Left forelimb (tissue), 1 donor: ENCODE results near the gene PTH.

ENCODE experiments used
- DNase-seq: peaks from one replicate; pipeline ENCODE4 v3.0.0-alpha.2; 2018; ENCODE audit warnings: low spot score

PTH gene

DNA sequence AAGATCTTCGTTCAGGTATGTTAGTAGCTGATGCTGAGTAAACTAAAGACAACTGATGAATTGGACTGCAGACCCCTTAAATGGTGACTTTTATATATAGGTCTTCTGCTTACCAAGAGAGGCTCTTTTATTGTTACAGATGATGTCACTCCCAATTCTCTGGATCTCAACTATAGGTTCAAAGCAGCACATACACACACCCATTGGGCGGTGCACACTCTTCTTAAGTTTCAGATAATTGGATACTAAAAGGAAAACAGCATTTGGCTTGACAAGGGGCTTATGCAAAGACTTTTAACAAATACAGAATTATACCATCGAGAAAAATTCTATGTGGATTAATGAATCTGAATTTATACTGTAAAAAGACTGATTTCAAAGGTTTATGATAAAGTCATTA lies at the start of gene PTH:
TSS of gene PTH (minus strand) at position 69 of the 400 bp plus-strand sequence. CDS start 3,142 bp downstream, outside the sequence.
- no peak for DNase-seq

DNA sequence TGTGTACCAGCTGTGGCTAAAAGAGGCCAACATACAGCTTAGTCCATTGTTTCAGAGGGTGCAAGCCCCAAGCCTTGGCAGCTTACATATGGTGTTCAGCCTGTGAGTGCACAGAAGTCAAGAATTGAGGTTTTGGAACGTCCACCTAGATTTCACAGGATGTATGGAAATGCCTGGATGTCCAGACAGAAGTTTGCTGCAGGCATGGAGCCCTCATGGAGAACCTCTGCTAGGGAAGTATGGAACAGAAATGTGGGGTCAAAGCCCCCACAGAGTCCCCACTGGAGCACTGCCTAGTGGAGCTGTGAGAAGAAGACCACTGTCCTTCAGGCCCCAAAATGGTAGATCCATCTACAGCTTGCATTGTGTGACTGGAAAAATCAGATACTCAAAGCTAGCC lies 42.2 kb upstream of the PTH start:
- no peak for DNase-seq

DNA sequence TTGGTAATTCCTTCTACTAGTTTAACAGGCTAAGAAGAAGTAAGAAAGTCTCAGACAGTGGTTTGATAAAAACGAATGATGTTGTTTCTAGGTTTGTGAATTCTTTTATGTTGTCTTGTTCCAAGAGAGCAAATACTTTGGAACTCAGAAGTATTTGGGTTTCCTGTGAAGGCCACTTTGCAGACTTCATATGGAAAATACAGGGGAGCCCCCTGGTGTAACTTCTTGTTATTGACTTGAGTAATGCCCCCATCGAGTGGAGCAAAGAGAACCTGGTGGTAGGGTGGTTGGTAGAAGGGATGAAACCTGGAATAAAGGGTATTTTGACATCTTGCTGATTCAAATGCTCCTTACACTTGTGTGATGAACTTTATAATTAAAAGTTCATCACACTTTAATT lies 40.0 kb upstream of the PTH start:
- DNase-seq, result no peak

DNA sequence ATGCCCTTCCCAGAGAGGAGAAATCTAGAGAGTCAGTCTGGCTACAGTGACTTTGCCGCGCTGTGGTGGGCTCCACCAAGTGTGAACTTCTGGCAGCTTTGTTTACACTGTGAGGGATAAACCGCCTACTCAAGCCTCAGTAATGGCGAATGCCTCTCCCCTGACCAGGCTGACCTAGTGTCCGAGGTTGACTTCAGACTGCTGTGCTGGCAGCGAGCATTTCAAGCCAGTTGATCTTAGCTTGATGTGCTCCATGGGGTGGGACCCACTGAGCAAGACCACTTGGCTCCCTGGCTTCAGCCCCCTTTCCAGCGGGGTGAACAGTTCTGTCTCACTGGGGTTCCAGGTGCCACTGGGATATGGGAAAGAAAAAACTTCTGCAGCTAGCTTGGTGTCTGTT lies 38.6 kb upstream of the PTH start:
- DNase-seq, result no peak

DNA sequence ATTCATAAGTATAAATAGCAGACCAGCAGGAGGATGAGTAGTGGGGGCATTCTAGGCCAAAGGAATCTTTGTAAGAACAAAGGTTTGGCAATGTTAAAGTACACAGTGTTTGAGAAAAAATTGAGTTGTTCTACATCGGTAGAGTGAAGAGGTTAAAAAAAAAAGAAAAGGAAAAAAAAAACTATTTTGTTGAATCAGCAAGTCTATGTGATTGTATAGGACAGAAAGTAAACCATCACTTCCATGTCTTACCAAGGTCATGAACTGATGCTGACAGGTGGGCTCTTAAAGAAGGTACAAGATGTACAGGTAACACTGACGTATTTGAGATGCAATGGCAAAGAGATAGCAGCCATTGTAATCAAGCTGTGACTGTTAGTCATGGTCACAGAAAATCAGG lies 29.5 kb upstream of the PTH start:
- DNase-seq, result no peak

DNA sequence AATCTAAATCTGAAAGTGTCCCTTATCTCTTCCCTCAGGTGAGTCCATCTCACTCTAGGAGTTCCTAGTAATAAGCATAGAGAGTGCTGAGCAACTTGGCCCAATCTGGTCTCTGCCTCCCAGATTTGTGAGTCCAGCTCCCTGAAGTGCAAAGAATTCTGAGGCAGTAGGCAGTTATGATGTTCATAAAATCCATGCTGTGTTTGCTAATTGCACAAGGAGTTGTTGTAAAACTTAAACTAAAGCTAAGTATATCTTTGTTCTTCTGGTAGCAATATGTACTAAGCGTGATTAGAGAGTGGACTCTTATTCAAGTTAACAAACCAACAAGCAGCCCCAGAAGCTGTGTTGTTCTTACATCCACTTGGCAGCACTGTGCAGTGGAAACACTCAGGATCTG lies 7.6 kb upstream of the PTH start:
- DNase-seq, result no peak

DNA sequence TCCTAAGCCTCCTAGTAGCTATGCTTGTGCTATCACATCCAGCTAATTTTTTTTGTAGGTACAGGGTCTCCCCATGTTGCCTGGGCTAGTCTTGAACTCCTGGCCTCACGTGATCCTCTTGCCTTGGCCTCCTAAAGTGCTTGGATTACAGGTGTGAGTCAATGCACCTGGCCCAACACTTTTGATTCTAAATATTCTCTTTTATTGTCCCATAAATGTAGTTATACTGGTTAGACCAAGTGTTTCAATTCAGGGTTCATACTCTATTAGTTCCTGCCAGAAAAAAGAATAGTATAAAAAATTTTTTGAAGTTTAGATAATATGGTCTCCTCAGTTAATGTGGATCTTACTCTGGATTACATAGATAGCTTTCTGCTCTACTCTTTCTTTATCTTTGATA lies 6.7 kb upstream of the PTH start:
- DNase-seq, result no peak

DNA sequence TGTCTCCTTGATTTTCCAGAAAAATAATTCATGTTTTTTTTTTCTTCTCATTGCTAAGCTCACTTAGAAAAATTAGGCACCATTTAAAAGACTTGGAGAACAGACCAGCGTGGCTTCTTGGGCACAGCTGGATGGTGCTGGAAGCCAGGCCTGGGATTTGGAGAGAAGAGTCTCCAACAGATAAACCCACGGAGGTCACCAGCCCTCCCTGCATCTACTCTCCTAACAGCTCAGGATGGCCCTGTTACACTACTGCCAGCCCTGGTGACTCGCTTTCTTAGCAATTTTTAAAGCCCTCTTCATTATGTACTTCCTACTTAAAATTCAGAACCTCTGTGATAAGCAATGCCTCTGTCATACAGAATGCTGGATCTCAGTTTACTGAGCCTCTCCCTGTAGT lies 1.7 kb downstream of the PTH start:
- DNase-seq, result no peak

DNA sequence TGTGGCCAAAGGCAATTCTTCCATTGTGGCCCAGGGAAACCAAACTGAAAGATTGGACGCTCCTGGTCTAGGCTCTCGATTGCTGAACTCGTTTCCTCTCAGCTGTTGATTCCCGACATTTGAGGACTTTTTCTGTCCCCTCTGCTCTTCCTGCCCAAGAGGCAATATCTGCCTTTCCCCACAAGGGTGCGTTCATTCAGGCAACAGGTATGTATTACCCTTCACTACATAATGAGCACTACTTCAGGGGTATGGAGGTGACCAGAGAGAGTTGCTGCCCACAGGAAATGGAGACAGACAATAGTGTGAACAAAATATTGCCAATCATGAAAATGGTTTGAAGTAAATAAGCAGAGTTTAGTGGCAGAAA lies 8.2 kb downstream of the PTH start:
- no peak for DNase-seq

DNA sequence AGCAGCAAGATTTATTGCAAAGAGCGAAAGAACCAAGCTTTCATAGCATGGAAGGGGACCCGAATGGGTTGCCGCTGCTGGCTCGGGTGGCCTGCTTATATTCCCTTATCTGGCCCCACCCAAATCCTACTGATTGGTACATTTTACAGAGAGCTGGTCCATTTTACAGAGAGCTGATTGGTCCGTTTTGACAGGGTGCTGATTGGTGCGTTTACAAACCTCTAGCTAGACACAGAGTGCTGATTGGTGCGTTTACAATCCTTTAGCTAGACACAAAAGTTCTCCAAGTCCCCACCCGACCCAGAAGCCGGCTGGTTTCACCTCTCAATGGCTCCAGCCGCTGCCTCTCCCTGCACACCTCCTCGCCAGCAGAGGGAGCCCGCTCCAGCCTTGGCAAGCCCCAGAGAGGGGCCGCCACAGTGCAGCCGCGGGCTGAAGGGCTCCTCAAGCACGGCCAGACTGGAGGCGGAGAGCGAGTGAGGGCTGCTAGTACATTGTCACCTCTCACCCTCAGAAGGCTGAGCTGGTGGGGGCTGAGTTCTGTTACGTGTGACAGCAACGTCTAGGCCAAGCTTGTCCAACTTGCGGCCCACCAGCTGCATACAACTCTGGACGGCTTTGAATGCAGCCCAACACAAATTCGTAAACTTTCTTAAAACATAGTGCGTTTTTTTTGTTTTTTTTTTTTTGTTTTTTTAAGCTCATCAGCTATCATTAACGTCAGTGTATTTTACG lies 8.7 kb downstream of the PTH start:
- DNase-seq, result no peak

DNA sequence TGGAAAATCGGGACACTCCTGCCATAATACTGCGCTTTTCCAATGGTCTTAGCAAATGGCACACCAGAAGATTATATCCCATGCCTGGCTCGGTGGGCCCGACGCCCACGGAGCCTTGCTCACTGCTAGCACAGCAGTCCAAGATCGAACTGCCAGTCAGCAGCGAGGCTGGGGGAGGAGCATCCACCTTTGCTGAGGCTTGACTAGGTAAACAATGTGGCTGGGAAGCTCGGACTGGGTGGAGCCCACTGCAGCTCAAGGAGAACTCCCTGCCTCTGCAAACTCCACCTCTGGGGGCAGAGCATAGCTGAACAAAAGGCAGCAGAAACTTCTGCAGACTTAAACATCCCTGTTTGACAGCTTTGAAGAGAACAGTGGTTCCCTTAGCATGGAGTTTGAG lies 15.6 kb downstream of the PTH start:
- DNase-seq, result no peak

DNA sequence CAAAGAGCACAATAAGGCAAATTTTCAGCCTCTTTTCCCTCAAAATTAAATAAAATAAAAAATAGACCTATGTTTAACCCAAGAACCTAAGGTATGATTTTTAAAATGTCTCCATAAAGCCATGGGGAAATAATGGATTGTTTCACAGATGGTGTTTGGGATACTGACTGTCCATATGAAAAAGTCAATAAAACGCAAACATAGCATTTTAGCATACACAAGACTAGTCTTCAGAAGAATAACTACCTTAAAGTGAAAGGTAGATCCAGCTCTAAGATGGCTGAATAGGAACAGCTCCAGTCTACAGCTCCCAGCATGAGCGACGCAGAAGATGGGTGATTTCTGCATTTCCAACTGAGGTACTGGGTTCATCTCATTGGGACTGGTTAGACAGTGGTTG lies 16.1 kb downstream of the PTH start:
- no peak for DNase-seq

DNA sequence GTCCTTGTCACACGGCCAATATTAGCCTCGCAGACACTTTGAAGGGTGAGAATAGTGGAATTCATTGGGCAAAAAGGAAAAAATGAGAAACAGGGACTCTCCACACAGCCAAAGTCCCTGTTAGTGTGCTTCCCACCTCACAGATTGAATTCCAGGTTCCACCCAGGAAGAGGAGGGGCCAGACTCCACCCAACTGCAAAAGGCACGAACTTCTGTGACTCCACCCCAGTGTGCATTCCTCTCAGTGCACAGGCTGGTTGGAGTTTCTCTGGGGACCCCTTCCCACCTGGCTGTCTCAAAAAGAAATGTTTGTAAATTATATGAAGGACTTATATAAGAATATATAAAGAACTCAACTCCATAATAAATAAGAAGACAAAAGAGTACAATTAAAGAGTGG lies 20.7 kb downstream of the PTH start:
- no peak for DNase-seq

DNA sequence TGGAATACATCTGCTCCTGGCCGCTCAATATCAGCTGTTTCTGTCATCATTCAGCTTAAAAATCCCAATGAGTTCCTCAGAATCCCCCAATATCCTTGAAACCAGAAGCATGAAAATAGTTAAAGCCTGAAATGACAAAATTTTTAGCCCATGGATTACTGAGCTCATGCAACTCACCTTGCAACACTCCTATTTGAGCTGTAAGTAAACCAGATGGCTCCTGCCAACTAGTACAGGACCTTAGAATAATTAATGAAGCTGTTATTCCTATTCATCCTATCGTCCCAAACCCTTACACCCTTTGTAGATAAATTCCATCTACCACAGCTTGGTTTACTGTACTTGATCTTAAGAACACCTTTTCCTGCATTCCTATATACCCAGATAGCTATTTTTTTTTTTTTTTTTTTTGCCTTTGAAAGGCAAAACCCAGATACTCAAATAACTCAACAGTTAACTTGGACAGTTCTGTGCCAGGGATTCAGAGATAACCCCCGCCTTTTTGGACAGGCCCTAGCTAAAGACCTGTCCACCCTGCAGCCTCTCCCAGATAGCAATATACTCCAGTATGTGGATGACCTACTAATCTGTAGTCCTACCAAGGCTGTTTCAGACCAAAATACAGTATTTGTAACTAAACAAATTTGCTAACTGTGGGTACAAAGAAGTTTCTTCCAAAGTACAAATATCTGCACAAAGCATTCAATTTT lies 22.6 kb downstream of the PTH start:
- no peak for DNase-seq

DNA sequence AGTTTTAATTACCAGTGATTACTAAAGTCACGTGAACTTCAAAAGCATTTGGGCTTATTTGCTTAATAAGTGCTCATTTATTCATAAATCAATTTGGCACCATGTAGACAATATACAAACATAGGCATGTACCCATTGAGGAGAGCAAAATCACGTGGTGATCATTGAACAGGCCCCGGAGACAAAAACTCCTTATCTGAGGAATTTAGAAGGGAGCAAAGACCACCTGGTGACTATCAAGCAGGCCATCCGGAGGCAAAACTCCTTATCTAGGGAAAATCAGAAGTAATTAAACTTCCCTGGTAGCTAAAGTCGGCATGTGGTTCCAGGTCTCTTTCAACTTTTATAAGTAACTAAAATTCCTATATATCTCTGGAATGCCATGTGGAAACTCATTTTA lies 27.0 kb downstream of the PTH start:
- no peak for DNase-seq

DNA sequence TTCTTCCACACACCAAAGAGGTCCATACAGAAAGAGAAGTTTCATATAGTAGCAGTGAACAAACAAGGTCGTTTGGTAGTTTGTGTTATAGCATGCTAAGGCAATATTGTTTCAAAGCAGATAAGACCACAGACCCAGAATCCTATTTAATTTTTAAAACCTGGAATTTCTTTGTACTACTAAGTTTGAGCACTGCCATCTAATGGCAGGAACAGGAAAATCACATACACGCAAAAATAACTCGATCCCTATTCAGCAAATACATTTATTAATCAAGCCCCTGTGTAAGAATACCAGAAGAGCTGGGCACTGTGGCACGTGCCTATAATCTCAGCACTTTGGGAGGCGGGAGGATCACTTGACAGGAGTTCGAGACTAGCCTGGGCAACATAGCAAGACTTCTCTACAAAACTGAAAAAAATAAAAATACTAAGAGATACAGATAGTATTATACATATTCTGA lies 29.9 kb downstream of the PTH start:
- no peak for DNase-seq

DNA sequence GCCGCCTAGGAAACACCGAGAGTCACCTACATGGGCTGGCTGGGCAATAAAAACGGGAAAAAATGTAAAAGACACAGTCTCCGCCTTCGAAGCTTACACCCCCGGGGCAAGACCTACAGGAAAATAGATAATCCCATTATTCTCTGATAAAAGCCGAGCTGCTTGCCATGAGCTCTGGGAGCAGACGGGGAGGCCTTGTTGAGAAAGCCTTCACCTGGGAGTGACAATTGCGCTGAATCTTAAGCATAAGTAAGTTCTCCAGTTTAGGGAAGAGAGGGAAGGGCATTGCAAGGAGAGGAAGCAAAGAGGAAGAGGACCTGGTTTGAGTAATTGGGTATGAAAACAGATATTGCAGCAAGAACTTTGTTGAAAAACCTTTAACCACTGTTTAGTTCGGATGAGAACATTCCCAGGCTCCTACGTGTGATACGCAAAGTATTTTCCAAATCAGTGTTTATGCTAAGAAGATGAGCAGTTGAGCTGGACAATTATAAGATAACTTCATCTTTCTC lies 32.0 kb downstream of the PTH start:
- DNase-seq, result no peak

DNA sequence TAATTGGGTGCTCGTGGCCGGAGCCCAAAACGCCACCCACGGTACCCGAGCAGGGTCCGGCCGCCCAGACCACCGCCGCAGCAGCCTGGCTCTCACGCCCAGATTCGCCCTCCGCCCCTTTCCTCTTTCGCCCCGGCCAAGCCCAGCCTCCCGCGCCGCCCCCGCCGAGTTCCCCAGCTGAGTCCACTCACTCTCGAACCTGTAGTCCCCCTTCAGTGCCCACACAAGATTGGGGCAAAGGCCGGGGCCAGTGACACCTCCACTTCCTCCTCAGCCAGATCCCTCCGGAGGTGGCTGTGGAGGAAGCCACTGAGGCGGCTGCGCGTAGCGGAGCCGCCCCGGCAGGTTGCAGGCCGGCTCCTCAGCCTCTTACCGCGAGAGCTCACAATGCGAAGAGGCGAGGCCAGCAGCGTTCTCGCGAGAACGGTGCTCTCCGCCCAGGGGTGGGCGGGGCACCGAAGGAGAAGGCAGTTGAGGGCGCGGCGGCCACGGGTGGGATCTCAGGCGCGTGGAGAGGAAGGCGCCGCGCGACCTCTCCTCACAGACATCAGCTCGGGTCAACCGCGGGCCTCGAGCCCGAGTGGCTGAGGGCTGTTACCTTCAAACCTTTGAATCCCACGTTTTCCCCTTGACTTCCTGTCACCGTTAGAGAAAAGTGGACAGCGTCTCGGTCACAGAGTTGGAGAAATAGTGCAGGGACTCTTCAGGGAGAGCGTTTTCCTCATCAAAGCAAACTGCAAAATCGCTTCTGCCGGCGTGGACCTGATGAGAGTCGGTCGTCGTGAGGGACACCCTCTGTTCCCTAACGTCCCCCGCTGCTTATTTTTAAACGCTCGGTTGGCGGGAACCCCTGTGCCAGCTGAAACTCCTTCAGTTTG lies 32.7 kb downstream of the PTH start, which contains the start of gene BTBD10:
TSS of gene BTBD10 (minus strand) at position 322 of the 878 bp plus-strand sequence. CDS start 18,098 bp downstream, outside the sequence.
- DNase-seq, result peak; percentile 95

DNA sequence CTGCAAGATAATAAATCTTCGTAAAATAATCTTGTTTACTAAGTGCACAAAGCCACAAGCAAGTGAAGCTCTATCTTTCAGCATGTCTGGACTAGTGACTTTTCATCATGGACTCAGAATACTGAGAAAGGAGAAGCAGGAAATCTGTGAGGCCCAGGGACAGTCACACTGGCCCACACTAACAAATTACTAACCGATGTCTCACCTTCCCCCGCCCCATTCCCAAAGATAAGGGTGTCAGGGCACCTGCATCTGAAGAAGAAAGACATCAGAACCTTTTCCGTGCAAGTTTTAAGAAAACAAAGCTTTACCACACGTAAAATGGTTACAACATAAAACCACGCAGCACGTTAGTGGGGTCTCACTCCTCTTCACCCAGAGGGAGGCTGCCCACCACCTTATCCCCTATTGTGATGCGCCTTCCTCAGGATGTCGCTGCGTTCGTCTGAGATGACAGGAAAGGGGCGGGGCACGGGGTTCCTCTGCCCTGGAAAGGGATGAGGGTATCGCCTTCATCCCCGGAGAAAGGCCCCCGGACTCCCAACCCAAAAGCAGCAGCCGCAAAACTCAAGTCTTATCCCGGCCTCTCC lies 33.4 kb downstream of the PTH start:
- DNase-seq, result no peak

DNA sequence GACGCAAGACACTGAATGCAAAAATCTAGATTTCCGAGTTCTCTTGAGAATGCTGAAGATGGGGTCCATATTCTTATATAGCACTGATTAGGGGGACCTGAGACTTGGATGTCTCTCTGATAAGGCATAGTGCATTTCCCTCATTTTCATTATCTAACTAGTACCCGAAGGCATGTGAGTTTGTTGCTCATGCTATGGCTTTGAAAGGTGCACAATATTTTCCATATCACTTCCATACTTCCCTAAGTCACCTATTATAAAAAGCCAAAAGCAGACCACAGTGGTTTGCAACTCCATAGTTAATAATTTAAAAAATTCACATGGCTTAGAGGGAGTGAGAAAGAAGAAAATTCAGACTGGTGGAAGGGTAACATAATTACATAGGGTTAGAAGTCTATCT lies 34.5 kb downstream of the PTH start:
- DNase-seq, result no peak

DNA sequence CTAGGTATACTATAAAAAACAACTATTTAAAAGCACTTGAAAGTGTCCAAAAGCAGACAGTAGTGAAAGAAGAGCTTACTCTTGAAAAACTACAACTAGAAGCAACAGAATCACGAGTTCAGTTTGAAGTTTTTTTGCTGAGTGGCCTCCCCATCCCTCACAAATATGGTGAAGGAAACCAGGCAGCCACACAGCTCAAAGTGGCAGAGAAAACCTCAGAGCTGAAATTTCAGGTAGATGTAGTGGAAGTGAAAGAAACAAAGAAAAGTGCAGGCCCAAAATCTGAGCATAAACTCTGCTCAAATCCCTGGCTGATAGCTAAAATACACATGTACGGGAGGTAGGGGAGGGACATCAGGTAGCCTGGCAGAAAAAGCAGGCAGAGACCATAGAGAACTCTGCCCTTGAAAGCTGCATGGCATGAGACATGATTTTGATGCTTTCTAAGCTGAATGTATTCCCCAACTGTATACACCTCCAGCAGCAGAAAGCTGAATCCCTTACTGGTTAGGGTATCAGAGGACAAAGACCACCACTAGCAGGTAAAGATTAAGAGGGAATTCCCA lies 44.9 kb downstream of the PTH start:
- no peak for DNase-seq

DNA sequence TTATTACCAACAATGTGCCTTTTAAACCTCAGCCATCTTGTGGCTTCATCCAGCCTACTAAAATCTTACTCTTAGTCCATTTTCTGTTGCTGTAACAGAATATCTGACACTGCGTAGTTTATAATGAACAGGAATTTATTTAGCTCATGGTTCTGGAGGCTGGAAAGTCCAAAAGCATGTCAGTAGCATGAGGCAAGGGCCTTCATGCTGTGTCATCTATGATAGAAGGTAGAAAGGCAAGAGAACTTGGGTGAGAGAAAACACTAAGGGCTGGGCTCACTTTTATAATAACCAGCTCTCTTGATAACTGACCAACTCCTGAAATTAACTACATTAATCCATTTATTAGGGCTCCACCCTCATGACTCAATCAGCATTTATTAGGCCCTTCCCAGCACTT lies 46.3 kb downstream of the PTH start:
- DNase-seq, result no peak
